Epithelial cell of proximal tubule (primary cell): Measurements from ENCODE around the gene TSPAN3. TPM values are rescaled to one million over a fixed set of nuclear protein-coding genes. Genes with fewer than 3 reads are reported as not detected.
A peak's percentile ranks its signal among the peaks of the same experiment; 100 is the strongest.

ENCODE experiments used
- DNase-seq: peaks from one replicate; pipeline ENCODE4 v3.0.0-alpha.2; 2011; ENCODE audit warnings: low read depth
- H3K4me3 ChIP-seq: 2 replicates; pipeline ENCODE4 v1.5.1; 2011; ENCODE audit warnings: low read depth, mild to moderate bottlenecking, low read length
- total RNA-seq: library from RNA; depleted of rRNA; stranded (reverse); fragments of >200 nt; gene quantifications from 2 replicates; pipeline ENCODE4 v1.2.3, GENCODE V29; 2015
- TF ChIP-seq, protein P1 (sequence below): conservative IDR thresholded peaks from 2 replicates; pipeline ENCODE4 v1.5.1; 2012; ENCODE audit warnings: low read depth, mild to moderate bottlenecking, low read length

The TSPAN3 gene
- total RNA-seq, 1 donor from 2014 or later, result 252 TPM

DNA sequence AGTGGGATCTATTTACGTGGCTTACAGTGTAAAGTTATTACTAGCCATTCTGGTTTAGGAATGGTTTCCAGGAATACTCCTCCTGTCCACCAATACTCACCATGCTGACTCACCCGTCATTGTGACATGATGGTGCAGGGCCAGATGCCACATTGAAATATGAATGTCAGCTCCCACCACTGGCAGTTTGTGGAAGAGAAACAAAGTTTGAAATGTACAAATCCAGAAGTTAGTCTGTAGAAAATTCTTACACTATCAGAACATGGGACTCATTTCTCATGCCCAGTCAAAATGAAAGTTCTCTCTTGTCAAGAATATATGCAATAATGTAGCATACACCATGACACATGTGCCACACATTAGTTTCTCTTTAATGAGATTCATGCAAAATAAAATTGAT, 14.4 kb upstream of the TSPAN3 start:
- DNase-seq, result no peak
- TF ChIP-seq, protein P1, sequence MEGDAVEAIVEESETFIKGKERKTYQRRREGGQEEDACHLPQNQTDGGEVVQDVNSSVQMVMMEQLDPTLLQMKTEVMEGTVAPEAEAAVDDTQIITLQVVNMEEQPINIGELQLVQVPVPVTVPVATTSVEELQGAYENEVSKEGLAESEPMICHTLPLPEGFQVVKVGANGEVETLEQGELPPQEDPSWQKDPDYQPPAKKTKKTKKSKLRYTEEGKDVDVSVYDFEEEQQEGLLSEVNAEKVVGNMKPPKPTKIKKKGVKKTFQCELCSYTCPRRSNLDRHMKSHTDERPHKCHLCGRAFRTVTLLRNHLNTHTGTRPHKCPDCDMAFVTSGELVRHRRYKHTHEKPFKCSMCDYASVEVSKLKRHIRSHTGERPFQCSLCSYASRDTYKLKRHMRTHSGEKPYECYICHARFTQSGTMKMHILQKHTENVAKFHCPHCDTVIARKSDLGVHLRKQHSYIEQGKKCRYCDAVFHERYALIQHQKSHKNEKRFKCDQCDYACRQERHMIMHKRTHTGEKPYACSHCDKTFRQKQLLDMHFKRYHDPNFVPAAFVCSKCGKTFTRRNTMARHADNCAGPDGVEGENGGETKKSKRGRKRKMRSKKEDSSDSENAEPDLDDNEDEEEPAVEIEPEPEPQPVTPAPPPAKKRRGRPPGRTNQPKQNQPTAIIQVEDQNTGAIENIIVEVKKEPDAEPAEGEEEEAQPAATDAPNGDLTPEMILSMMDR, result no peak
- H3K4me3 ChIP-seq, result no peak overlapping the region

- no peak for DNase-seq
- TF ChIP-seq, protein P1, result no peak
- no peak overlapping the region for H3K4me3 ChIP-seq
Measured at GRCh38 chr15:77084436-77084835, 13.5 kb upstream of the TSPAN3 start.

- DNase-seq, result no peak
- peak overlapping the region; percentile 28 for H3K4me3 ChIP-seq
- TF ChIP-seq, protein P1, result no peak
Measured at GRCh38 chr15:77083381-77084160, 12.7 kb upstream of the TSPAN3 start.

DNA sequence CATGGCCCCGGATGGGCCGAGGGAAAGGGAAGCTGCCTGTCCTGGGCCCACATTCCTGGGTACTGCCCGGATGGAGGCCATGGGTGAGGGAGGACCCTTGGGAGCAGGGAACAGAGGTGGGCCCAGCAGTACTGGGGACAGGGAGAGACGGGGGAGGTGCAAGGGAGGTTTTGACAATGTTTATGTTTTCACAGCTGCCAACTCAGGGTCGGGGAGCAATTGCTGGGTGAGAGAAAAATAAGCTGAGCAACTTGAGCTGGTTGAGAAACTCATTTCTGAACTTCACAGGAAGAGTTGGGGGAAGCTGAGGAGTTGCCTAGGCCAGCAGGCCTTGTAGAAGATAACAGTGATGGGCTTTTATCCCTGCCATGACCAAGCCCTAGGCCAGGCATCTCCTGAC, 11.1 kb upstream of the TSPAN3 start:
- TF ChIP-seq, protein P1, result no peak
- DNase-seq, result no peak
- no peak overlapping the region for H3K4me3 ChIP-seq

GRCh38 chr15:77076323-77076915, 5.5 kb upstream of the TSPAN3 start:
- no peak for DNase-seq
- TF ChIP-seq, protein P1, result no peak
- no peak overlapping the region for H3K4me3 ChIP-seq

DNA sequence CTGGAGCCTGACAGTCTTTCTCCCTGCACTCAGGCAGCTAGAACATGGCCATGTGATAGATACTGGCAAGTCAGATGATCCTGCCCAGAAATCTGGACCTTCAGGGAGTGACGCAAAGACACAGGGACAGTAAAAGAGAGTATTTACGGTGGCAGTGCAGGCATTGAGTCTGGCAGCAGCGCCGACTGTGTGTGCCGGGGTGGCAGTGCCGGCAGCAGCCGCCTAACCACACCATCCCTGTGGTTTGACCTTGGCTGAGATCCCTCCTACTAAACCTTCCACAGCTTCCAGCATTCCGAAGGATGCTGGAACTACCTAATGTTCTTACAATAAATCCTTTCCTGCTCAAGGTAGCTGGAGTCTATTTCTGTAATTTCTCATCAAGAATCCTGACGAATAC, 4.6 kb upstream of the TSPAN3 start:
- no peak overlapping the region for H3K4me3 ChIP-seq
- DNase-seq, result no peak
- TF ChIP-seq, protein P1, result no peak
